Body of pancreas (tissue), 4 donors: Measurements from ENCODE around the gene SIX2. TPM values are rescaled to one million over a fixed set of nuclear protein-coding genes. Genes with fewer than 3 reads are reported as not detected.

Experiments used
- ATAC-seq: fragments of 150-250 bp; one replicate; pipeline ENCODE4 v1.9.1; 2016
- DNase-seq, 4 donors: peaks; one replicate each; pipeline ENCODE4 v3.0.0-alpha.2; 2019
- H3K27ac ChIP-seq, 4 donors: fragments of 200-600 bp; sonication (generic); 1 replicate in 3 of 4; 2 replicates in 1 of 4; pipeline versions ENCODE4 v1.5.1 to v1.6.1; 2016 to 2019; ENCODE audit warnings: mild to moderate bottlenecking in 1 of 4, mixed read lengths in 1 of 4, moderate library complexity in 1 of 4
- H3K27me3 ChIP-seq, 2 donors: fragments of 200-600 bp; sonication (generic); one replicate each; pipeline ENCODE4 v1.6.0; 2016; ENCODE audit warnings: mild to moderate bottlenecking in 1 of 2
- H3K36me3 ChIP-seq, 2 donors: fragments of 200-600 bp; sonication (generic); replicated peaks in 1 of 2; 2 replicates each; pipeline ENCODE4 v1.5.1; 2016; ENCODE audit warnings: low read depth in 2 of 2; ENCODE audit not compliant: insufficient read depth in 1 of 2
- H3K4me1 ChIP-seq: fragments of 200-600 bp; sonication (generic); one replicate; pipeline ENCODE4 v1.6.0; 2016
- H3K4me3 ChIP-seq, 2 donors: fragments of 200-600 bp; sonication (generic); 1 replicate in 1 of 2; 2 replicates in 1 of 2; pipeline ENCODE4 v1.5.1; 2016 to 2019
- H3K9me3 ChIP-seq, 3 donors: fragments of 200-600 bp; sonication (generic); 1 replicate in 2 of 3; 2 replicates in 1 of 3; pipeline ENCODE4 v1.5.1; 2016
- POLR2A ChIP-seq, 3 donors: fragments of 450-650 bp; IDR thresholded peaks; one replicate each; pipeline ENCODE4 v1.6.1; 2016; ENCODE audit warnings: antibody characterized with exemption in 3 of 3, mild to moderate bottlenecking in 2 of 3
- WGBS, 2 donors: methylation state at CpG; one replicate each; pipeline ENCODE4 v1.1.5; 2017; 5-methylcytosine and 5-hydroxymethylcytosine counted together
- intact Hi-C: fragments of 100-400 bp; cut with DNase I; formaldehyde crosslinking; loops from one replicate; pipeline ENCODE4 v1.15.1; 2023
- total RNA-seq, 2 donors: library from RNA; depleted of rRNA; stranded (reverse); fragments of >200 nt; gene quantifications; one replicate each; pipeline ENCODE4 v1.1.0, GENCODE V29; 2016
- TF ChIP-seq, protein P1 (sequence below), 7 experiments: fragments of 450-650 bp in 4 of 7; fragments of 200-600 bp in 3 of 7; sonication (generic) in 3 of 7; IDR thresholded peaks; one replicate each; pipeline ENCODE4 v1.5.1; 2016 to 2019; ENCODE audit warnings: antibody characterized with exemption in 7 of 7

Gene SIX2
- total RNA-seq, 2 donors from 2014 or later = 2.3 to 5.2 TPM

DNA sequence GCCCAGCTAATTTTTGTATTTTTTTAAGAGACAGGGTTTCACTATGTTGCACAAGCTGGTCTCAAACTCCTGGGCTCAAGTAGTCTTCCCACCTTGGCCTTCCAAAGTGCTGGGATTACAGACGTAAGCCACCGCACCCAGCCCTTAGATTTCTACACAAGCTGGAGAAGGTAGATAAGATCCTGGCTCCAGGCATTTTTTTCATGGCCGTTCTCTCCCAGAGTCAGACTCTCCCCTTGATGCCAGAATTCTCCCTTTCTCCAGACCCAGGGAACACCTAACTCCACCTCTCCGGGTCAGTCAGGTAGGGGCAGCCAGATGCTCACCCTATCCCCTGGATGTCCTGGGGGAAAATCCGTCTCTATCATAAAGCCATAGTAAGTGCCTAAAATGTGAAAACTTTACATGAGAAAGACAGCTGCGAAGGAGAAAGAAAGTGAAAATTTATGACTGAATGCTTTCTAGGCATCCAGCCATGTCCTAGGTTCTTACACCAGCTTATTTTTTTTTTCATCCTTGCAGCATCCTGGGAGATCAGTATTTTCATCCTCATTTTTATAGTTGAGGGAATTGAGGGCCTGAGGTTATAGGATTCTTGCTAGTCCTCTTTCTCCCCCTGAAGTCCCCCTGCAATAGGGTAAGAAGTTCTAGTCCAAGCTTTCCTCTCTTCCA is 51.5 kb downstream of the SIX2 start:
- no peak for ATAC-seq
- Histone ChIP-seq H3K27ac (no peak overlapping the region), H3K4me3 (no peak overlapping the region), H3K9me3 (no peaks in the 10 kb centered on the region), H3K36me3 (no peaks in the 10 kb centered on the region), H3K27me3 (peaks cover 0 to 19% of the 10 kb centered on the region in 2 donors), H3K4me1 (peaks cover 35% of the 10 kb centered on the region)
- intact Hi-C loops = loop anchor here (10.0 kb wide), 1 partner anchor 913 kb away; no protein-coding TSS in a partner anchor
- 58% methylated on average over 6 of the region's 6 CpGs for WGBS, 2 donors
- no peak for DNase-seq
- TF ChIP-seq POLR2A (IDR thresholded peaks at IDR 0.05) = no peak
- TF ChIP-seq, protein P1, sequence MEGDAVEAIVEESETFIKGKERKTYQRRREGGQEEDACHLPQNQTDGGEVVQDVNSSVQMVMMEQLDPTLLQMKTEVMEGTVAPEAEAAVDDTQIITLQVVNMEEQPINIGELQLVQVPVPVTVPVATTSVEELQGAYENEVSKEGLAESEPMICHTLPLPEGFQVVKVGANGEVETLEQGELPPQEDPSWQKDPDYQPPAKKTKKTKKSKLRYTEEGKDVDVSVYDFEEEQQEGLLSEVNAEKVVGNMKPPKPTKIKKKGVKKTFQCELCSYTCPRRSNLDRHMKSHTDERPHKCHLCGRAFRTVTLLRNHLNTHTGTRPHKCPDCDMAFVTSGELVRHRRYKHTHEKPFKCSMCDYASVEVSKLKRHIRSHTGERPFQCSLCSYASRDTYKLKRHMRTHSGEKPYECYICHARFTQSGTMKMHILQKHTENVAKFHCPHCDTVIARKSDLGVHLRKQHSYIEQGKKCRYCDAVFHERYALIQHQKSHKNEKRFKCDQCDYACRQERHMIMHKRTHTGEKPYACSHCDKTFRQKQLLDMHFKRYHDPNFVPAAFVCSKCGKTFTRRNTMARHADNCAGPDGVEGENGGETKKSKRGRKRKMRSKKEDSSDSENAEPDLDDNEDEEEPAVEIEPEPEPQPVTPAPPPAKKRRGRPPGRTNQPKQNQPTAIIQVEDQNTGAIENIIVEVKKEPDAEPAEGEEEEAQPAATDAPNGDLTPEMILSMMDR (IDR thresholded peaks at IDR 0.05) = no peak

DNA sequence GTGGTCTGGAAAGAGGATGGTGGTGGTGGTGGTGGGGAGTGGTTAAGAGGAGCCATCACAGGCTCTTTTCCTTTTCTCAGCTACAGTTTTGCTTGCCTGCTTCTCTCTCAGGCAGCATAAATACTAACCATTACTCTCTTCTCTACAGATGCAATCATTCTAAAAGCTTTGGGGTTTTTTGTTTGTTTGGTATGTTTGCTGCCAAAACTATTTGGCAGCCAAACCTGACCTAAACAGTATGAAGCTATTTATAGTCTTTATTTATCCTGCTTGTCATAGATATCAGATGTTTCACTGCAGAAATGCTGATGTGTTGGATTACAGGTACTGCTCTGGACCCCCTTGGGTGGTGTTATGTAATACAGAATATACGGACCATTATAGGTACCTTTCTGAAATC is 52.4 kb downstream of the SIX2 start:
- intact Hi-C loops = loop anchor here (10.0 kb wide), 1 partner anchor 912 kb away; no protein-coding TSS in a partner anchor
- no peak for ATAC-seq
- Histone ChIP-seq H3K4me3 (no peak overlapping the region), H3K9me3 (no peaks in the 10 kb centered on the region), H3K27ac (no peak overlapping the region), H3K36me3 (no peaks in the 10 kb centered on the region), H3K27me3 (peaks cover 0 to 19% of the 10 kb centered on the region in 2 donors), H3K4me1 (peaks cover 44% of the 10 kb centered on the region)
- WGBS, 2 donors = 23% methylated on average over 1 of the region's 1 CpG
- DNase-seq = no peak
- TF ChIP-seq POLR2A (IDR thresholded peaks at IDR 0.05) = no peak
- TF ChIP-seq, protein P1 (IDR thresholded peaks at IDR 0.05) = no peak

DNA sequence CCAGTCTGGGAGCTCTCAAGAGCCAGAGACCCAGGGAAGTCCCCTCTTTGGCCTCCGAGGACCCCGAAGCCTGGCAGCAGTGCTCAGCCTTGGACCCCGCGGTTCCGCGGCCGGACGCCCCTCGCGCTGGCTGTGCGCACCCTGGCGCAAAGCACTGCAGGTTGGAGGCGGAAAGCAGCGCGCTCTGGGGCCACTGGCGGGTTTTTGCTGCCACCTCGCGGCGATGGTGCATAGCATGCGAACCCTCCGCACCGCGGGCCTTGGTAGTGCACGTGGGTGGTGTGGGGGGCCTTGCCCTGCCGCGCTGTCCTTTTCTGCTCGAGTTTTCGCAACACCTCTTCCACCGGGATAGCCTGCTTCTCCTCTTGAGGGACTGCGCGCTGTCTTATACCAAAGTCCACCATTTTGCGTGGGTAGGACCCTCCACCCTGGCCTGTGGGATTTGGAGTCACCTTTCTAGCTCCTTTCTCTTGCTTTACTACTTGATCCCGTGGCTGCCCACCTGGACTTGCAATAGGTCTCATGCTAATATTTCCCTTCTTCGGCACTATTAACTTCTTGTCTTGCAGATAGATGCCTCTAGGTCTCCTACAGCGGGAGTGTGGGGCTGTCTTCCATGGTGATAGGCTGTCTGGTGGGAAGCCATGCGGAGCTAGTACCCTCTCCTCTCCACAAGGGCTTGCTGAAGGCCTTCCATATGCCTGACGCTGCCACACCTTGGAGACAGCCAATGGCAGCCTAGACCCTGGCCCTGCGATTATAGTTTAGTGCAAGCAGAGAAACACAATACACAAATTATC is 53.5 kb downstream of the SIX2 start:
- no peak overlapping the region for H3K27ac ChIP-seq
- peaks cover 0 to 19% of the 10 kb centered on the region in 2 donors for H3K27me3 ChIP-seq
- TF ChIP-seq POLR2A (IDR thresholded peaks at IDR 0.05) = no peak
- TF ChIP-seq, protein P1 (IDR thresholded peaks at IDR 0.05) = peak; percentile 81 to 90 (median 87)
- peak; percentile 79 for ATAC-seq
- DNase-seq = peak; percentile 67 to 77 (median 76)
- H3K36me3 ChIP-seq = no peaks in the 10 kb centered on the region
- WGBS, 2 donors = 8 to 37% methylated on average over 10 to 38 of the region's 38 CpGs
- no peak overlapping the region for H3K4me3 ChIP-seq
- H3K9me3 ChIP-seq = no peaks in the 10 kb centered on the region
- intact Hi-C loops = loop anchor here (10.0 kb wide), 1 partner anchor 911 kb away; no protein-coding TSS in a partner anchor
- peaks cover 47% of the 10 kb centered on the region for H3K4me1 ChIP-seq

Other genes with a start within 250 kb of the SIX2 start
- gene SIX3, start 67.8 kb downstream of the SIX2 start, total RNA-seq = under 1 TPM in 1 of 2 donors, not detected in 1; 0.52 TPM